Measurements from ENCODE around the gene CR1L.
"Not testable (repeated sequence)": the region's sequence is repeated elsewhere in the genome, so short reads cannot be mapped to it uniquely, and the experiment has no call there.

CR1L gene

GRCh38 chr1:207703712-207704111, 58.8 kb downstream of the CR1L start:
- Mint-ChIP-seq H3K27ac (no peak overlapping the region), H3K27me3 (ENCODE audit: low read depth, poor library complexity) (peaks cover 4% of the 10 kb centered on the region), H3K4me1 (peaks cover 10% of the 10 kb centered on the region), H3K36me3 (ENCODE audit: low read depth) (no peaks in the 10 kb centered on the region), H3K4me3 (no peak overlapping the region), H3K9me3 (no peaks in the 10 kb centered on the region)
- TF ChIP-seq, protein P1, sequence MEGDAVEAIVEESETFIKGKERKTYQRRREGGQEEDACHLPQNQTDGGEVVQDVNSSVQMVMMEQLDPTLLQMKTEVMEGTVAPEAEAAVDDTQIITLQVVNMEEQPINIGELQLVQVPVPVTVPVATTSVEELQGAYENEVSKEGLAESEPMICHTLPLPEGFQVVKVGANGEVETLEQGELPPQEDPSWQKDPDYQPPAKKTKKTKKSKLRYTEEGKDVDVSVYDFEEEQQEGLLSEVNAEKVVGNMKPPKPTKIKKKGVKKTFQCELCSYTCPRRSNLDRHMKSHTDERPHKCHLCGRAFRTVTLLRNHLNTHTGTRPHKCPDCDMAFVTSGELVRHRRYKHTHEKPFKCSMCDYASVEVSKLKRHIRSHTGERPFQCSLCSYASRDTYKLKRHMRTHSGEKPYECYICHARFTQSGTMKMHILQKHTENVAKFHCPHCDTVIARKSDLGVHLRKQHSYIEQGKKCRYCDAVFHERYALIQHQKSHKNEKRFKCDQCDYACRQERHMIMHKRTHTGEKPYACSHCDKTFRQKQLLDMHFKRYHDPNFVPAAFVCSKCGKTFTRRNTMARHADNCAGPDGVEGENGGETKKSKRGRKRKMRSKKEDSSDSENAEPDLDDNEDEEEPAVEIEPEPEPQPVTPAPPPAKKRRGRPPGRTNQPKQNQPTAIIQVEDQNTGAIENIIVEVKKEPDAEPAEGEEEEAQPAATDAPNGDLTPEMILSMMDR (IDR thresholded peaks at IDR 0.05): no peak
- no peak for DNase-seq

GRCh38 chr1:207708004-207708403, 63.1 kb downstream of the CR1L start:
- H3K36me3 Mint-ChIP-seq (ENCODE audit: low read depth); H3K4me3 Mint-ChIP-seq; H3K9me3 Mint-ChIP-seq; H3K27me3 Mint-ChIP-seq (ENCODE audit: low read depth, poor library complexity); H3K27ac Mint-ChIP-seq; DNase-seq: not testable (repeated sequence)
- H3K4me1 Mint-ChIP-seq: peaks cover 10% of the 10 kb centered on the region

DNA sequence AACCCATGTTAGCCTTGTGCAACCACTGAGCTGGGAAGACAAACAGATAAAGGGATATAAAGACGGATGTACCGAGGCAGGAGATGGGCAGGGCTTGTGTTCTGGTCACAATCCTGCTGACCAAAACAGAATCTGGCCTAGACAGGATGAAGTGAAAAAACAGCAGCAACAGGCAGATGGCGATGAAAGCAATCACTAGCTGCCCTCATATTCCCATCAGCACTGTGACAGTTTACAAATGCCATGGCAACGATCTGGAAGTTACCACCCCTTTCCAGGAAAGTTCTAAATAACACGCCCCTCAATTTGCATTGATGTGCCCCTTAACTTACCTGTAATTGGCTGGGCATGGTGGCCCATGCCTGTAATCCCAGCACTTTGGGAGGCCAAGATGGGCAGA, 66.4 kb downstream of the CR1L start:
- H3K36me3 Mint-ChIP-seq (ENCODE audit: low read depth): no peaks in the 10 kb centered on the region
- peaks cover 9% of the 10 kb centered on the region for H3K27me3 Mint-ChIP-seq (ENCODE audit: low read depth, poor library complexity)
- H3K27ac Mint-ChIP-seq: no peak overlapping the region
- H3K4me3 Mint-ChIP-seq: no peak overlapping the region
- peaks cover 10% of the 10 kb centered on the region for H3K4me1 Mint-ChIP-seq
- TF ChIP-seq, protein P1 (IDR thresholded peaks at IDR 0.05): no peak
- DNase-seq: no peak
- H3K9me3 Mint-ChIP-seq: peaks cover 6% of the 10 kb centered on the region

DNA sequence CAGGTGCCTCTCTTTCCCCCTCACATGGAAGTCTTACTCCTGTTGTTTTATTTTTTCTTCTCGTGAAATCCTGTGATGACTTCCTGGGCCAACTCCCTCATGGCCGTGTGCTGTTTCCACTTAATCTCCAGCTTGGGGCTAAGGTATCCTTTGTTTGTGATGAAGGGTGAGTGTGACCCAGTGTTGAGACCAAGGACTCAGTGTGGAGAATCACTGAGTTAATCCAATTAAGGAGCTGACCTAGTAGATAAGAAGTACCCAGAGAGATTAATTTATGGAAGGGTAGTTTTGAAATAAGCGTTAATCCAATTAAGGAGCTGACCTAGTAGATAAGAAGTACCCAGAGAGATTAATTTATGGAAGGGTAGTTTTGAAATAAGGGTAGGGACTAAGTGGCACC, 67.8 kb downstream of the CR1L start:
- not testable (repeated sequence) for DNase-seq; H3K4me1 Mint-ChIP-seq; H3K9me3 Mint-ChIP-seq; H3K27ac Mint-ChIP-seq; H3K36me3 Mint-ChIP-seq (ENCODE audit: low read depth); H3K4me3 Mint-ChIP-seq
- H3K27me3 Mint-ChIP-seq (ENCODE audit: low read depth, poor library complexity): peaks cover 14% of the 10 kb centered on the region

GRCh38 chr1:207713529-207713928, 68.6 kb downstream of the CR1L start:
- Mint-ChIP-seq H3K4me3 (no peak overlapping the region), H3K36me3 (ENCODE audit: low read depth) (no peaks in the 10 kb centered on the region), H3K9me3 (peaks cover 6% of the 10 kb centered on the region), H3K27me3 (ENCODE audit: low read depth, poor library complexity) (peaks cover 16% of the 10 kb centered on the region), H3K4me1 (no peaks in the 10 kb centered on the region), H3K27ac (no peak overlapping the region)
- no peak for DNase-seq
- TF ChIP-seq, protein P1 (IDR thresholded peaks at IDR 0.05): no peak

GRCh38 chr1:207719234-207719633, 74.3 kb downstream of the CR1L start:
- Mint-ChIP-seq H3K27me3 (ENCODE audit: low read depth, poor library complexity) (peaks cover 13% of the 10 kb centered on the region), H3K4me3 (no peak overlapping the region), H3K9me3 (peaks cover 9% of the 10 kb centered on the region), H3K36me3 (ENCODE audit: low read depth) (no peaks in the 10 kb centered on the region), H3K4me1 (no peaks in the 10 kb centered on the region), H3K27ac (no peak overlapping the region)
- TF ChIP-seq, protein P1 (IDR thresholded peaks at IDR 0.05): no peak
- no peak for DNase-seq

DNA sequence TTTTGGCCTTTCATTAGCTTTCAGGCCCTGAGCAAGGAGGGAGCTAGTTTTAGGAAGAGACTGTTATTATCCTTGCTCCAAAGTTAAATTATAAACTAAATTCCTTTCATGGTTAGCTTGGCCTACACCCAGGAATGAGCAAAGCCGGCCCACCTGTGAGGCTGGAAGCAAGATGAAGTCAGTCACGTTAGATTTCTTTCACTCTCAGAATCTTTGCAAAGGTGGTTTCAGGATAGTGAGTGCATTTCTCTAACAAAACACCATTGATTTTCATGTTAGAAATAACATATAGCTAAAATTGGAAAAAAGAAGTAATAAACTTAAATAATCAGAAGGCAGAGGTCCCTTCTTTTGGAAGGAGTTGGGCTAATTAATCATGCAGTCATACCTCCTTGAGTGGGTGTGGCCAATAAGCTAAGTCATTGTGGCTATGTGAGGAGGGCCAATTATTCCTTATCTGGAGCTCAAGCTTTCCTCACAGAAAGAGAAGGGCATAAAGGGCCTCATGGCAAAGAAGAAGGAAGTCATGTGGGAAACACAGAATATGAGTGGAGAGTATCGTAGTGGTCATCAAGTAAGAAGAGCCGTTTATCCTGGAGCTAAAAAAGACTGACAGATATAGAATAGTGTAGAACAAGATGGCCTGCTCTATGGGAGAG, 83.4 kb downstream of the CR1L start:
- Mint-ChIP-seq H3K36me3 (ENCODE audit: low read depth) (peaks cover 23% of the 10 kb centered on the region), H3K9me3 (peaks cover 44% of the 10 kb centered on the region)
- not testable (repeated sequence) for H3K27ac Mint-ChIP-seq; H3K27me3 Mint-ChIP-seq (ENCODE audit: low read depth, poor library complexity); DNase-seq; H3K4me1 Mint-ChIP-seq; H3K4me3 Mint-ChIP-seq

DNA sequence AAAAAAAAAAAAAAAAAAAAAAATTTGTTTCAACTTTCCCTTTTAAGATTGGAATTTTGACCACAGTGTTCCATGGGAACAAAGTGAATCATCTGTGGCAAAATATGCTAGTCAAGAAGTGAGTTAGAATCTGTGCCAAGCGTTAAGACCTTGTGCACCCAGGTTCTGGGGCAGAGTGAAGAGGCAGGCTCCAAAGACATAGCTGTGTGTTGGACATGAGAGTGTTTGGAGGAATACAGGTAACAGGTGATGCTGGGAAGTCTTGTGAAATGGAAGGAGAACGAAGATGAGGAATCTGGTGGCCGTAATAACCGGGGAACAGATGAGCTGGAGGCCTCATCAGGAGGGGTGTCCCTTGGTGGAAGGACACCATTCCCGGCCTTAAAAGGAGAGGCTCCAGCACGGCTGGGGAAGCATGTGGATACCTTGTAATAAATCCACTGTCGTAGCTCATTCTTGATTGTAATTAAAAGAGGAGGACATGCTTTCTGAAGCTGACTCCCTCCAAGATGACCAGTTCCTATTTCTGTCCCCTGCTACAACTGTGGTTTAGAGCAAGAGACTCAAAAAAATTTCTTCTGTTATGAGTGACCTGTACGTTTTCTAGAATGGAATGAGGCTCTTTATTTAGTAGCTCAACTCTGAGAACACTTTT, 92.7 kb downstream of the CR1L start:
- H3K9me3 Mint-ChIP-seq: peaks cover 40% of the 10 kb centered on the region
- peaks cover 10% of the 10 kb centered on the region for H3K36me3 Mint-ChIP-seq (ENCODE audit: low read depth)
- peaks cover 19% of the 10 kb centered on the region for H3K4me1 Mint-ChIP-seq
- H3K27ac Mint-ChIP-seq; DNase-seq; H3K4me3 Mint-ChIP-seq; H3K27me3 Mint-ChIP-seq (ENCODE audit: low read depth, poor library complexity): not testable (repeated sequence)

DNA sequence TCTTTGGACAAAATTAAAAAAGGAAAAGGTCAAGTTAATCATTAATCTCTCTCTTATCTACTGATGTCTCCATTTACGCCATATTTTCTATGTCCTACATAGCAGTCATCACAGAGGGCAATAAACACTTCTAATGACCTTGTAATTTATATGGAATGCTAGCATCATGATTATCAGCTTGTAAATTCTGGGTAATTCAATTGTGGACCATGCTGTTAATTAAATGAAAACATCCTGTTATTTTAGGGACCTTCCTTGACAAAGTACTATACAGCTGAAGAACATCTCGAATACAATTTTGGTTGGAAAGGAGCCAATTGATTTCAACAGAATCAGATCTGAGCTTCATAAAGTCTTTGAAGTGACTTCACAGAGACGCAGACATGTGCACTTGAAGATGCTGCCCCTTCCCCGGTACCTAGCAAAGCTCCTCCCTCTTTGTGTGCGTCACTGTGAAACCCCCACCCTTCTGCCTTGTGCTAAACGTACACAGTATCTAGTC, 93.3 kb downstream of the CR1L start:
- Mint-ChIP-seq H3K36me3 (ENCODE audit: low read depth) (peaks cover 10% of the 10 kb centered on the region), H3K9me3 (peaks cover 40% of the 10 kb centered on the region), H3K4me1 (peaks cover 19% of the 10 kb centered on the region)
- DNase-seq; H3K27ac Mint-ChIP-seq; H3K4me3 Mint-ChIP-seq; H3K27me3 Mint-ChIP-seq (ENCODE audit: low read depth, poor library complexity): not testable (repeated sequence)
